GM18526 (cell line): ENCODE data around the gene HAPSTR1.

Experiments used
- POLR2A ChIP-seq: IDR thresholded peaks from 3 replicates; pipeline ENCODE4 v1.6.1; 2011; ENCODE audit not compliant: insufficient read length; ENCODE audit errors: extremely low read depth

The HAPSTR1 gene

DNA sequence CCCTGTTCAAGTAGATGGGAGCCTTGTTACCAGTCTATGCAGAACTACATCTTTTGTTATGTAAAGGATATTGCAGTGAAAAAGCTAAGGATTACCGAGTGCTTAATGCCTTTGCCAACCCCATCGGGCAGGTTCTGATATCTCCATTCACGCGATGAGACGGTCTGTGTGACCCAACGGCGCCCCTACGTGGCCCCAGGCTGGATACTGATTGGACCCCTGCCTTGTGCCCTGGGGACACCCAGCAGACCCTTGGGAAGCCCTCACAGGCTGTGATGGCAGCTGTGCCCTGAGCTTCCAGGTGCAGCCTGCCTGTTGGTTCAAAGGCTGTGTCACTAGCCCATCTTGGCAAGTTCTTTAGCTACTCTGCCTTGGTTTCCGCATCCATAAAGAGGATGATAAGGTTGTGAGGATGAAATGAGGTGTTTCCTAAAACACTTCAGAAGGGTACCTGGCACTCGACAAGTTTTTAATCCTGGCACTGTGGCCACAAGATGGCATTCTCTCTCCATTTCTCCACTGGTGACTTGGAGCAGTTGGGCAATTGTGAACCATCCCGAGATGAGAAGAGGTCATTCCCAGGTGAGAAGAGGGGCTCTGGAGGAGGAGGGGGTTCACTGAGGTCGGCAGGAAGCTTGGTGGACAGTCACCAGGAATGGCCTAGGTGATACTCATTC is 33.6 kb downstream of the HAPSTR1 start:
- no peak for TF ChIP-seq POLR2A

- no peak for TF ChIP-seq POLR2A
These were observed 34.4 kb downstream of the HAPSTR1 start for GRCh38 chr16:9125658-9126505.

- no peak for TF ChIP-seq POLR2A
These were observed 35.2 kb downstream of the HAPSTR1 start for GRCh38 chr16:9126609-9127008.

- no peak for TF ChIP-seq POLR2A
These were observed 37.2 kb downstream of the HAPSTR1 start for GRCh38 chr16:9128346-9129342.

GRCh38 chr16:9134306-9134705 is 42.9 kb downstream of the HAPSTR1 start:
- TF ChIP-seq POLR2A = no peak

DNA sequence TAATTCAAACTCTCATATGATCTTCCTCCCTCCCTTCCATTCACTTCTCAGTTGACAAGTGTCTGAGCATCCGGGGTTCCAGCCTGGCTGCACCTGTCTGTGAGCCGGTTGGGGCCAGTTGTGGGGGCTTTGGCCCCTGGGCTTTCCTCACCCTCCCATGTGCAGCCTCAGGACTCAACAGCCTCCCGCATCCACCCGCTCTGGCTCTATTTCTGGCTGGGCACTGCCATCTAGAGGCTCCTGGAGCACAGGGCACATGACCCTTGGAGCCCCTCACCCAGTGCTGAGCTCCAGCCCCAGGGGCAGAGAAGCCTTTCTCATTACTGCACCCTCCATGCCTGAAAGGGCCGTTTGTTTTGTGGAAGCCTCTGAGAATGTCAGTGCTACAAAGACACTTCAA is 43.3 kb downstream of the HAPSTR1 start:
- TF ChIP-seq POLR2A = no peak

GRCh38 chr16:9135797-9136196 is 44.4 kb downstream of the HAPSTR1 start:
- TF ChIP-seq POLR2A = no peak

GRCh38 chr16:9136596-9136995 is 45.2 kb downstream of the HAPSTR1 start:
- no peak for TF ChIP-seq POLR2A

GRCh38 chr16:9138021-9138680 is 46.7 kb downstream of the HAPSTR1 start:
- TF ChIP-seq POLR2A = no peak

DNA sequence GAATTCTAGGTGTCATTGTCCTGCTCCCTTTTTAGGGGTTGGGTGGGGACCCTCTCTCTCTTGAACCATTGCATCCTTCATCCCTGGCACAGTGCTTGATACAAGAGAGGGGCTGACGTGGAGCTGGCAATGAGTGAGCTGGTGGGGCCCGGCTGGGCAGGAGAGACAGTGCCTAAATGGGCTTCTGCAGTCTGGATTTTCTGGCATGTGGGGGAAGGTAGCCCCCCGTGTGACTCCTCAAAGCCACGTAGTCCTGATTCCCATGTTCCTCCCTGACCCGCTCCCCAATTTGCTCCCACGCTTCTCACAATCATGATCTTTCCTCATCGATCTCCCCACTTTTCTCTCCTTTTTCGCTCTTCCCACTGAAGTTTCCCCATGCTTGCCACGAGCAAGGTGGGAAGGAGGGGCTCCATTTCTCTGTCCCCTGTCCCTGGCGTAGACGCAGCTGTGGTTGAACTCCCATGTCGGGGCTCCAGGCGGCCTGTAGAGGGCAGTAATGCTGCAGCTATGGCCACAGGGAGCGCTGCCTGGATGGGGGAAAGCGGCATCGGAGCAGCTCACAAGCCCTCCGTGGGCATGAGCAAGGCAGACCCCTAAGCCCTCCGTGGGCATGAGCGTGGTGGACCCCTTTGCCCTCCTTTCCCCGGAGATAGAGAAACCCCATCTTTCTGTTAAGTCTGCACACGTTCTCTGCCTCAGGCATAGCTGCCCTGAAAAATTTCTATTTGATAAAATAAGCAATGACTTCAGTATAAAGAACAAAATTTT is 47.5 kb downstream of the HAPSTR1 start:
- TF ChIP-seq POLR2A = no peak

- no peak for TF ChIP-seq POLR2A
These were observed 48.5 kb downstream of the HAPSTR1 start for GRCh38 chr16:9139965-9140364.
